GM19455 (cell line): Measurements from ENCODE around the gene SLX4IP.
"Not testable (repeated sequence)": the region's sequence is repeated elsewhere in the genome, so short reads cannot be mapped to it uniquely, and the experiment has no call there.

Experiments
- ATAC-seq: cut with Tn5 transposase; IDR thresholded peaks from one replicate; pipeline ENCODE4 v1.9.1; 2021; ENCODE audit not compliant: unreplicated experiment

SLX4IP gene

GRCh38 chr20:10565922-10566897 is 131.1 kb downstream of the SLX4IP start:
- ATAC-seq: no peak

GRCh38 chr20:10568032-10568431 is 132.9 kb downstream of the SLX4IP start:
- no peak for ATAC-seq

GRCh38 chr20:10571313-10571815 is 136.3 kb downstream of the SLX4IP start:
- no peak for ATAC-seq

GRCh38 chr20:10572853-10573252 is 137.7 kb downstream of the SLX4IP start:
- ATAC-seq: no peak

- ATAC-seq: no peak
These were observed 138.3 kb downstream of the SLX4IP start for GRCh38 chr20:10573273-10573950.

GRCh38 chr20:10573951-10574339 is 138.8 kb downstream of the SLX4IP start:
- no peak for ATAC-seq

- no peak for ATAC-seq
These were observed 141.4 kb downstream of the SLX4IP start for GRCh38 chr20:10576411-10577090.

- no peak for ATAC-seq
These were observed 142.5 kb downstream of the SLX4IP start for GRCh38 chr20:10577648-10578047.

GRCh38 chr20:10578607-10579006 is 143.5 kb downstream of the SLX4IP start:
- ATAC-seq: no peak

GRCh38 chr20:10579942-10580341 is 144.8 kb downstream of the SLX4IP start:
- no peak for ATAC-seq

GRCh38 chr20:10580700-10581099 is 145.6 kb downstream of the SLX4IP start:
- ATAC-seq: no peak

- no peak for ATAC-seq
These were observed 146.7 kb downstream of the SLX4IP start for GRCh38 chr20:10581823-10582222.

GRCh38 chr20:10584371-10584770 is 149.3 kb downstream of the SLX4IP start:
- no peak for ATAC-seq

- no peak for ATAC-seq
These were observed 150.2 kb downstream of the SLX4IP start for GRCh38 chr20:10585308-10585707.

GRCh38 chr20:10586296-10586695 is 151.2 kb downstream of the SLX4IP start:
- ATAC-seq: no peak

- ATAC-seq: not testable (repeated sequence)
These were observed 155.3 kb downstream of the SLX4IP start for GRCh38 chr20:10590446-10590845.

- ATAC-seq: no peak
These were observed 156.0 kb downstream of the SLX4IP start for GRCh38 chr20:10590950-10591671.

- no peak for ATAC-seq
These were observed 156.9 kb downstream of the SLX4IP start for GRCh38 chr20:10591946-10592521.

- ATAC-seq: no peak
These were observed 159.3 kb downstream of the SLX4IP start for GRCh38 chr20:10594296-10594868.

GRCh38 chr20:10595266-10595665 is 160.2 kb downstream of the SLX4IP start:
- ATAC-seq: no peak
